HFFc6 (cell line): Measurements from ENCODE around the gene NID2. TPM values are rescaled to one million over a fixed set of nuclear protein-coding genes. Genes with fewer than 3 reads are reported as not detected.
A peak's percentile ranks its signal among the peaks of the same experiment; 100 is the strongest.

Experiments
- DNase-seq: peaks from one replicate; pipeline ENCODE4 v3.0.0-alpha.2; 2018
- H3K27ac Mint-ChIP-seq: 2 replicates; pipeline ENCODE4 v1.8.0; 2020; ENCODE audit warnings: mild to moderate bottlenecking, mixed read lengths
- H3K27me3 Mint-ChIP-seq: 2 replicates; pipeline ENCODE4 v1.8.0; 2021; ENCODE audit warnings: mild to moderate bottlenecking, moderate library complexity, mixed read lengths; ENCODE audit not compliant: insufficient read depth
- H3K36me3 Mint-ChIP-seq: 2 replicates; pipeline ENCODE4 v1.8.0; 2021; ENCODE audit warnings: low read depth, mixed read lengths
- H3K4me1 Mint-ChIP-seq: 2 replicates; pipeline ENCODE4 v1.8.0; 2020; ENCODE audit warnings: low read depth, mixed read lengths
- H3K4me3 Mint-ChIP-seq: 2 replicates; pipeline ENCODE4 v1.8.0; 2020; ENCODE audit warnings: mild to moderate bottlenecking, moderate library complexity, mixed read lengths
- H3K9me3 Mint-ChIP-seq: 2 replicates; pipeline ENCODE4 v1.8.0; 2020; ENCODE audit warnings: mild to moderate bottlenecking, mixed read lengths
- total RNA-seq, 6 experiments: library from RNA; stranded (reverse); fragmentation: NEBNext Ultra II Directional; extraction: Animal tissue kit (Norgen Biotek cat#: 25700); gene quantifications; 2 replicates in 1 of 6; 3 replicates in 5 of 6; pipeline ENCODE4 v1.2.3, GENCODE V29; 2021
- TF ChIP-seq, protein P1 (sequence below): fragments of 200-600 bp; sonication (generic); IDR thresholded peaks from 2 replicates; pipeline ENCODE4 v1.5.0; 2021; ENCODE audit warnings: antibody characterized with exemption, mild to moderate bottlenecking

The NID2 gene
- total RNA-seq, 6 experiments from 2014 or later, result 97.3 to 125 (median 113) TPM

DNA sequence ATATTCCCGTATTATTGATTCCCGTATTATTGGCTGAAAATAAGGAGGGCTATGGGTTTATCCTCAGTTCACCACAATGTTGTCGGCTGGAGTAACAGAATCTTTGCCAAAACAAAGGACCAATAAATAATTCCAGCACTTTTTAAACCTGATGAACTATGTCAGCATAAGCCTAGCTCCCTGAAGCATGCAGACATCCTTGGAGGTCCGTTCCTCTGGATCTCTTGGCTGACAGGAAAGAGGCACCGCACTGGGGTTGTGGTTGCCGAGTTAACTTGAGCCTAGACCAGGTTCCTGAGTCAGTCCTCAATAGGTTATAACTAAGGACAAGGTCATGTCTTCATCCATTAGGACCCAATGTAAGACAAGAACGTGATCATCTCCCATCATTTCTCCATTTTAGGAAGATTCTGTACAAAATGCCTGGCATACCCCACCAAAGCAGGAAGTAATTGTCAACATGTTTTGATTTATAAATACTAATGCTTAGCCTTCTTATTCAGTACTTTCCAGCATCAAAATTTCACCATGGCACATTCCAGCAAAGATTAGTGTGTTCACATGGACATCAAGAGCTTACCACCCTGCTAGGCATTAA lies 36.6 kb downstream of the NID2 start:
- TF ChIP-seq, protein P1, sequence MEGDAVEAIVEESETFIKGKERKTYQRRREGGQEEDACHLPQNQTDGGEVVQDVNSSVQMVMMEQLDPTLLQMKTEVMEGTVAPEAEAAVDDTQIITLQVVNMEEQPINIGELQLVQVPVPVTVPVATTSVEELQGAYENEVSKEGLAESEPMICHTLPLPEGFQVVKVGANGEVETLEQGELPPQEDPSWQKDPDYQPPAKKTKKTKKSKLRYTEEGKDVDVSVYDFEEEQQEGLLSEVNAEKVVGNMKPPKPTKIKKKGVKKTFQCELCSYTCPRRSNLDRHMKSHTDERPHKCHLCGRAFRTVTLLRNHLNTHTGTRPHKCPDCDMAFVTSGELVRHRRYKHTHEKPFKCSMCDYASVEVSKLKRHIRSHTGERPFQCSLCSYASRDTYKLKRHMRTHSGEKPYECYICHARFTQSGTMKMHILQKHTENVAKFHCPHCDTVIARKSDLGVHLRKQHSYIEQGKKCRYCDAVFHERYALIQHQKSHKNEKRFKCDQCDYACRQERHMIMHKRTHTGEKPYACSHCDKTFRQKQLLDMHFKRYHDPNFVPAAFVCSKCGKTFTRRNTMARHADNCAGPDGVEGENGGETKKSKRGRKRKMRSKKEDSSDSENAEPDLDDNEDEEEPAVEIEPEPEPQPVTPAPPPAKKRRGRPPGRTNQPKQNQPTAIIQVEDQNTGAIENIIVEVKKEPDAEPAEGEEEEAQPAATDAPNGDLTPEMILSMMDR, result no peak
- Mint-ChIP-seq H3K36me3 (peaks cover 58% of the 10 kb centered on the region), H3K27me3 (peaks cover 4% of the 10 kb centered on the region), H3K27ac (peak overlapping the region; percentile 96), H3K4me3 (peak overlapping the region; percentile 78), H3K9me3 (peaks cover 8% of the 10 kb centered on the region), H3K4me1 (peaks cover 70% of the 10 kb centered on the region)
- no peak for DNase-seq

DNA sequence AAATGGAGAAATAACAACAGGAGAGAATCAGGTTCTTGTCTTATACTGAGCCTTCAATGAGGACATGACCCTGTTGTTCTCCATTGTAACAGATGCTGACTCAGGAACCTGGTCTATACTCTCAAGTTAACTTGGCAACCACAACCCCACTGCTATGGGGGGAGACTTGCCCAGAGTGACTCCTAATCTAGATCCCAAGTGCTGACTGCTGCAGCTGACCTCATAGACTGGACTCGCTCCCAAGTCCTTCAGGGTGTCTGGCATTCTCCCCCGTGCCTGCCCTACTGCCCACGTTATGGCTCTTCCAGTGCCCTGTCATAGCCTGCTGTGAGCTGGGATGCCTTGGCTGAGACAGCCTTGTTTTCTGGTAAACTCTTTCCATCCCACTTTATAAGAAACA lies 37.1 kb downstream of the NID2 start:
- peaks cover 6% of the 10 kb centered on the region for H3K9me3 Mint-ChIP-seq
- peak; percentile 89 for DNase-seq
- peak overlapping the region; percentile 78 for H3K4me3 Mint-ChIP-seq
- peaks cover 4% of the 10 kb centered on the region for H3K27me3 Mint-ChIP-seq
- H3K27ac Mint-ChIP-seq, result peak overlapping the region; percentile 96
- TF ChIP-seq, protein P1, result no peak
- H3K4me1 Mint-ChIP-seq, result peaks cover 73% of the 10 kb centered on the region
- H3K36me3 Mint-ChIP-seq, result peaks cover 58% of the 10 kb centered on the region

DNA sequence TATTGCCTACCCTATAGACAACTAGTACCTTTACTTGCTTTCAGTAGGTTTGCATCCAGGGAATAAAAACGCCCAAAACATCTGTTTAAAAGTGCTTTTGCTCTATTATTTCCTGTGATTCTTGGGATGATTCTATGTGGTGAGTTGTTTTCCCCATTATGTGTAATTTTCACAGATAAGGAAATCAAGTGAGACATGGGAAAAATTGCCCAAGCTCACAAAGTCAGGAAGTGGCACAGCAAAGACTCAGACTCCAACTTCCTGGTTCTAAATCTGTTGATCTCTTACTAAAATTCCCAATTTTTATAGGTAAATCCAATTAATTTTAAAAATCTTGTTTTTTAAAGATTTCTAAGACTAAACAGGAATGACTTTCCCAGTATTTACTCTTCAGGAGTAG lies 39.0 kb downstream of the NID2 start:
- DNase-seq, result no peak
- Mint-ChIP-seq H3K4me1 (peaks cover 84% of the 10 kb centered on the region), H3K27ac (no peak overlapping the region; the same call in 1 of the 2 replicates), H3K36me3 (peaks cover 58% of the 10 kb centered on the region), H3K27me3 (peaks cover 2% of the 10 kb centered on the region; the same call in 1 of the 2 replicates), H3K4me3 (no peak overlapping the region), H3K9me3 (no peaks in the 10 kb centered on the region)
- TF ChIP-seq, protein P1, result no peak

DNA sequence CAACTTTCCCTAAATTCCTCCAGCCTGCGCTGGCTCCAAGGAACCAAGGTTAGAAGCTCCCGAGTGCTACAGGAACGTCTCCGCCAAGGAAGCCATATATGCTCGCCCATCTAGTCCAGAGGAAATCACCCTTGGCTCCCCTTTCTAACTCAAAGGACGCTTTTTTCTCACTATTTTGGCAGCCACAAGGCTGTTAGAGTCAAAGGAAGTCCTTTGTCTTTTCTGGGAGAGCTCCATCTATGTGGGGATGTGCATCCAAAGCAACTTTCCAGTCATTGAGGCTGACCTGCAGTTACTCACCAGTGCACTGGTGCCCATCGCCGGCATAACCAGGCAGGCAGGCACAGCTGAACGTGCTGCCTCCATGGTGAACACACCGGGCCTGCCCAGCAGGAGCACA lies 42.0 kb downstream of the NID2 start:
- Mint-ChIP-seq H3K36me3 (peaks cover 59% of the 10 kb centered on the region), H3K4me1 (peaks cover 86% of the 10 kb centered on the region), H3K4me3 (no peak overlapping the region), H3K27me3 (peaks cover 2% of the 10 kb centered on the region; the same call in 1 of the 2 replicates), H3K27ac (peak overlapping the region; percentile 45), H3K9me3 (no peaks in the 10 kb centered on the region)
- TF ChIP-seq, protein P1, result no peak
- DNase-seq, result no peak

DNA sequence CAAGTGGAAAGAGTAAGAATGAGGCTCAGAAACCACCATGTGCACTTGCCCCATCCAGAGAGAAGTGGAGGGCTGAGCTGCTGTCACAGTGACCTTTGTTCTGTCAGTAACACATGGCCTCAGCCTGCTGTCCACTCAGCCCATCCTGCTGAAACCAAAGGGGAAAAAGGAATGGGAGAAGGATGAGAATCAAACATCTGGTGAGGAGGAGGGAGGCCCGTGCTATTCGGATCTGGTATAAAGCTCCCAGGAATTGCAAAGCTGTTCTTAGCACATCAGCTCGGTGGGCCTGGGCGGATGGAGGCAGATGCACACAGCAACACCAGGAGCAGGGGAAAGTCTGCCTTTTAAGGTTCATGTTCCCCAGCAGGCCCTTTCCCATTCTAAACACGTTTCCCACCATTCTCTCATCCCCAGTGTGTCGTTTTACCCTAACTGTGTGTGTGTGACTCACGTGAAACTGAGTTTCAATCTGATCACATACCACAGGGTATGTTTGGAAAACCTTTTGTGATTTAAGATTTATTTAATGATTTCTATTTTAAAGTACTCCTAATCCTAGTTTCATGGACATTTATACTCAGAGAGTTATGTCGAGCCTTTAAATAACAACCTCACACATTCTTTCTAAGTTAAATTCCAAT lies 42.7 kb downstream of the NID2 start:
- no peaks in the 10 kb centered on the region for H3K9me3 Mint-ChIP-seq
- no peak for DNase-seq
- TF ChIP-seq, protein P1, result no peak
- H3K27me3 Mint-ChIP-seq, result peaks cover 2% of the 10 kb centered on the region; the same call in 1 of the 2 replicates
- H3K4me1 Mint-ChIP-seq, result peaks cover 78% of the 10 kb centered on the region
- H3K36me3 Mint-ChIP-seq, result peaks cover 60% of the 10 kb centered on the region
- H3K27ac Mint-ChIP-seq, result peak overlapping the region; percentile 96
- peak overlapping the region; percentile 58 for H3K4me3 Mint-ChIP-seq
